ENCODE data around the gene SYT17. TPM values are rescaled to one million over a fixed set of nuclear protein-coding genes. Genes with fewer than 3 reads are reported as not detected.

SYT17 gene
- polyA plus RNA-seq, 2 donors, result 3.5 to 6.2 TPM

GRCh38 chr16:19284207-19284606, 116.2 kb downstream of the SYT17 start:
- Histone ChIP-seq H3K27me3 (ENCODE audit: control insufficient read depth in 1 of 2, insufficient read depth in 2 of 2, low read length in 2 of 2) (no peaks in the 10 kb centered on the region), H3K27ac (ENCODE audit: low read depth in 2 of 2, low read length in 1 of 2) (no peak overlapping the region), H3K9me3 (ENCODE audit: control insufficient read depth in 2 of 2, insufficient read depth in 1 of 2, low read depth in 1 of 2, low read length in 1 of 2) (no peaks in the 10 kb centered on the region), H3K36me3 (ENCODE audit: control insufficient read depth in 2 of 2, insufficient read depth in 2 of 2, low read length in 1 of 2) (no peaks in the 10 kb centered on the region), H3K4me1 (ENCODE audit: control insufficient read depth in 2 of 2, insufficient read depth in 2 of 2, low read length in 1 of 2) (peaks cover 0 to 2% of the 10 kb centered on the region in 2 donors), H3K4me3 (ENCODE audit: low read depth in 1 of 2, low read length in 2 of 2) (no peak overlapping the region)
- 22 to 26% methylated on average over 1 of the region's 1 CpG for WGBS, 2 donors

DNA sequence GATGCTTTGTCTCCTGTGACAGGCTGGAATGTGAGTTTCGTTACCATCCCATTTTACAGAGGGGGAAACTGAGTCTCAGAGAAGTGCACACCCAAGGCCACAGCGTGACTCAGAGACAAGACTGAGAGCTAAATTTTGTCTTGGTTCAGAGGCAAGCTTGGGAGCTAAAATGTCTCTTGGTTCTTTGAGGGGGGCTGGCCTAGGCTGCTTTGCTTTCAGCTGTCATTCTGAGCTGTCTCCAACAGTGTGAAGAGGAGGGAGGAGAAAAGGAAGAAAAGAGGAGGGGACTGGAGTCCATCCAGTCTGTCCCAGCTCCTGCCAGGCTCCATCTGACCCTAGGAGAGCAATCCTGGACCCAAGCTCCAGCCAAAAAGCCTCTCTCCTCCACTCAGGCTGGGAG, 117.4 kb downstream of the SYT17 start, which contains the start of gene CLEC19A:
TSS of gene CLEC19A (plus strand) at position 301 of the 400 bp plus-strand sequence. CDS start 121 bp downstream, outside the sequence.
- 74 to 76% methylated on average over 2 of the region's 2 CpGs for WGBS, 2 donors
- Histone ChIP-seq H3K36me3 (ENCODE audit: control insufficient read depth in 2 of 2, insufficient read depth in 2 of 2, low read length in 1 of 2) (no peaks in the 10 kb centered on the region), H3K4me3 (ENCODE audit: low read depth in 1 of 2, low read length in 2 of 2) (no peak within 1 kb of the TSS), H3K9me3 (ENCODE audit: control insufficient read depth in 2 of 2, insufficient read depth in 1 of 2, low read depth in 1 of 2, low read length in 1 of 2) (no peaks in the 10 kb centered on the region), H3K27me3 (ENCODE audit: control insufficient read depth in 1 of 2, insufficient read depth in 2 of 2, low read length in 2 of 2) (no peaks in the 10 kb centered on the region), H3K4me1 (ENCODE audit: control insufficient read depth in 2 of 2, insufficient read depth in 2 of 2, low read length in 1 of 2) (peaks cover 0 to 2% of the 10 kb centered on the region in 2 donors), H3K27ac (ENCODE audit: low read depth in 2 of 2, low read length in 1 of 2) (no peak within 1 kb of the TSS)

- peaks cover 2% of the 10 kb centered on the region in 2 donors for H3K4me1 ChIP-seq (ENCODE audit: control insufficient read depth in 2 of 2, insufficient read depth in 2 of 2, low read length in 1 of 2)
- H3K9me3 ChIP-seq (ENCODE audit: control insufficient read depth in 2 of 2, insufficient read depth in 1 of 2, low read depth in 1 of 2, low read length in 1 of 2), result no peaks in the 10 kb centered on the region
- 84 to 88% methylated on average over 2 of the region's 2 CpGs for WGBS, 2 donors
- no peak overlapping the region for H3K27ac ChIP-seq (ENCODE audit: low read depth in 2 of 2, low read length in 1 of 2)
- no peak overlapping the region for H3K4me3 ChIP-seq (ENCODE audit: low read depth in 1 of 2, low read length in 2 of 2)
- no peaks in the 10 kb centered on the region for H3K36me3 ChIP-seq (ENCODE audit: control insufficient read depth in 2 of 2, insufficient read depth in 2 of 2, low read length in 1 of 2)
- H3K27me3 ChIP-seq (ENCODE audit: control insufficient read depth in 1 of 2, insufficient read depth in 2 of 2, low read length in 2 of 2), result no peaks in the 10 kb centered on the region
These were observed 118.8 kb downstream of the SYT17 start for GRCh38 chr16:19286827-19287226.

- Histone ChIP-seq H3K27ac (ENCODE audit: low read depth in 2 of 2, low read length in 1 of 2) (no peak overlapping the region), H3K36me3 (ENCODE audit: control insufficient read depth in 2 of 2, insufficient read depth in 2 of 2, low read length in 1 of 2) (no peaks in the 10 kb centered on the region), H3K4me3 (ENCODE audit: low read depth in 1 of 2, low read length in 2 of 2) (no peak overlapping the region), H3K4me1 (ENCODE audit: control insufficient read depth in 2 of 2, insufficient read depth in 2 of 2, low read length in 1 of 2) (peaks cover 2% of the 10 kb centered on the region in 2 donors), H3K27me3 (ENCODE audit: control insufficient read depth in 1 of 2, insufficient read depth in 2 of 2, low read length in 2 of 2) (no peaks in the 10 kb centered on the region), H3K9me3 (ENCODE audit: control insufficient read depth in 2 of 2, insufficient read depth in 1 of 2, low read depth in 1 of 2, low read length in 1 of 2) (no peaks in the 10 kb centered on the region)
- 85 to 88% methylated on average over 4 of the region's 4 CpGs for WGBS, 2 donors
These were observed 119.2 kb downstream of the SYT17 start for GRCh38 chr16:19287241-19287640.

DNA sequence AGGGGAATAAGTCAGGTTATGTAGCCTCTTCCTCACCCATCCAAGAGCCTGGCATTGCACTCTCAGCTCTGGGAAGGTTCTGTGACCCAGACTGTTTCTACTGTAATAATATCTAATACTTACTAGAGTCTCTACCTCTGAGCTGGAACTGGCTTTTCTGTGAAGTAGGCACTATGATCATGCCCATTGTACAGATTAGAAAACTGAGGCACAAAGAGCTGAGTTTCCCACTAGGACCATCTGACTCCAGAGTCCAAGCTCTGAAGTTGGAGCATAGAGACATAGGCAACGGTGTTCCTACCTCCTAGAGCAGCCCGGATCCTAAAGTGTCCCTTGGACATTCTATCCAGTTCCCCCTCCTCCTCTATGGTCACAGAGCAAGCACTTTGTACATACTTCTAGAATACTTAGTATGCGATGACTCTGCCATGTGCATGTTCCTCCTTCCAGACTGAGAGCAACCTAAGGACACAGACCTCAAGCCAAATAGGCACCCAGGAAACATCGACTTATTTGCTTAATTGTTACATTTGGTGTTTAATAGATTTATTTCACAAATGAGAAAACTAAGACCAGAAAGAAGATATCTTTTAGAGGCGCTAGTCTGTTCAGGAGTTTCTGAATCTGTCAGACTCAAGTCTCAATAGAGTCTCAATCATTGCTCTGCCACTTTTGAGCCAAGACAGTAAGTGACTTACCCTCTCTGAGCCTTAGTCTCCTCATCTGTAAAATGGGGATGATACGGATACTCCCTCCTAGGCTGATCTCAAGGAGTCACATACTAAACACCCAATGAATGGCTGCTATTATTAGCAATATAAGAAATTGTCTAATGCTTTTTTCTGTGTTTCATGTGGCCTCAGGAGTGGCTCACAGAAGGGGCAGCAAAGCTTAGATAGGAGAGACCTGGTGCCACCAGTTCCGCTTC, 121.1 kb downstream of the SYT17 start:
- Histone ChIP-seq H3K27me3 (ENCODE audit: control insufficient read depth in 1 of 2, insufficient read depth in 2 of 2, low read length in 2 of 2) (no peaks in the 10 kb centered on the region), H3K4me3 (ENCODE audit: low read depth in 1 of 2, low read length in 2 of 2) (no peak overlapping the region), H3K27ac (ENCODE audit: low read depth in 2 of 2, low read length in 1 of 2) (no peak overlapping the region), H3K36me3 (ENCODE audit: control insufficient read depth in 2 of 2, insufficient read depth in 2 of 2, low read length in 1 of 2) (no peaks in the 10 kb centered on the region), H3K4me1 (ENCODE audit: control insufficient read depth in 2 of 2, insufficient read depth in 2 of 2, low read length in 1 of 2) (peaks cover 0 to 2% of the 10 kb centered on the region in 2 donors), H3K9me3 (ENCODE audit: control insufficient read depth in 2 of 2, insufficient read depth in 1 of 2, low read depth in 1 of 2, low read length in 1 of 2) (no peaks in the 10 kb centered on the region)
- WGBS, 2 donors, result 77 to 79% methylated on average over 7 of the region's 7 CpGs

DNA sequence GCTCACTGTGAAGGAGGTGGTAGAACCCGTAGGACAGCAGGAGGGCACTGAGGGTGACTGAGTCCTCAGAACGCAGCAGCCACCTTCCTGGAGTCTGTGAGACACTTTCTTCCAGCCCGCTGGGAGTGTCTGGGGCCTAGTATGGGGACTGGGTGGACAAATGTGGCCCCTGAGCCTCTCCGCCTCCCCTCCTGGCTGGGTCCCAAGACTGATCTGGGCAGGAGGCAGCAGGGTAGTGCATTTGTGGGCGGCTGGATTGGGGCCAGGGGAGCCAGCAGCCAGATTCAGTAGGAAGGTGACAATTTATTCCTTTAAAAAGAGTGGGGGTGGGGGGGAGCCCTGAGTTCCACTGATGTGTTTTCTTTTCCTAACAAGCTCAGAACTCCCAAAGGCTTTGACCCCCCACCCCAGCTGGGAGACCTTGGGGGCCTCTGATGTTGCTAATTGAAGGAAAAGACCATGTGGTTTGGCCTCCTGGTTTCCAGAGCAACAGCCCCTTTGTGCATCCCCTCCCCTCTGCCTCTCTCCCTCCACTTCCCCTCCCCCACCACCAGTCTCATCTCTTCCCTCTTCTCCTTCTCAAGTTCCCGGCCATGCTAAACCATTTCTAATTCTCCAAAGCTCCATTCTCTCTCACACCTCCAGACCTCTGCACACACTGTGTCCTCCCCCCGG, 121.9 kb downstream of the SYT17 start:
- 53 to 55% methylated on average over 7 of the region's 7 CpGs for WGBS, 2 donors
- no peak overlapping the region for H3K4me3 ChIP-seq (ENCODE audit: low read depth in 1 of 2, low read length in 2 of 2)
- H3K9me3 ChIP-seq (ENCODE audit: control insufficient read depth in 2 of 2, insufficient read depth in 1 of 2, low read depth in 1 of 2, low read length in 1 of 2), result no peaks in the 10 kb centered on the region
- H3K27me3 ChIP-seq (ENCODE audit: control insufficient read depth in 1 of 2, insufficient read depth in 2 of 2, low read length in 2 of 2), result no peaks in the 10 kb centered on the region
- H3K27ac ChIP-seq (ENCODE audit: low read depth in 2 of 2, low read length in 1 of 2), result no peak overlapping the region
- H3K36me3 ChIP-seq (ENCODE audit: control insufficient read depth in 2 of 2, insufficient read depth in 2 of 2, low read length in 1 of 2), result no peaks in the 10 kb centered on the region
- H3K4me1 ChIP-seq (ENCODE audit: control insufficient read depth in 2 of 2, insufficient read depth in 2 of 2, low read length in 1 of 2), result peaks cover 0 to 2% of the 10 kb centered on the region in 2 donors

DNA sequence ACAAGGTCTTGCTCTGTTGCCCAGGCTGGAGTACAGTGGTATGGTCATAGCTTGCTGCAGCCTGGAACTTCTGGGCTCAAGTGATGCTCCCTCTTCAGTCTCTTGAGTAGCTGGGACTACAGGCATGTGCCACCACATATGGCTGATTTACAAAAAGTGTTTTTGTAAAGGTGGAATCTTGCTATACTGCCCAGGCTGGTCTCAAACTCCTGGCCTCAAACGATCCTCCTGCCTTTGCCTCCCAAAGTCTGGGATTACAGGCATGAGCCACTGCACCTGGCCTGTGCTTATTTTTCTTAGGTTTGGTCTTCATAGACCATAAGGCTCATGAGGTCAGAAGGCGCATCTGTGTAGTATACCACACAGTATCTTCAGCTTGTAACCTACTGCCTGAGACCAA, 122.8 kb downstream of the SYT17 start:
- no peak overlapping the region for H3K4me3 ChIP-seq (ENCODE audit: low read depth in 1 of 2, low read length in 2 of 2)
- H3K36me3 ChIP-seq (ENCODE audit: control insufficient read depth in 2 of 2, insufficient read depth in 2 of 2, low read length in 1 of 2), result no peaks in the 10 kb centered on the region
- no peaks in the 10 kb centered on the region for H3K9me3 ChIP-seq (ENCODE audit: control insufficient read depth in 2 of 2, insufficient read depth in 1 of 2, low read depth in 1 of 2, low read length in 1 of 2)
- H3K27me3 ChIP-seq (ENCODE audit: control insufficient read depth in 1 of 2, insufficient read depth in 2 of 2, low read length in 2 of 2), result no peaks in the 10 kb centered on the region
- peaks cover 0 to 2% of the 10 kb centered on the region in 2 donors for H3K4me1 ChIP-seq (ENCODE audit: control insufficient read depth in 2 of 2, insufficient read depth in 2 of 2, low read length in 1 of 2)
- 70 to 74% methylated on average over 2 of the region's 2 CpGs for WGBS, 2 donors
- H3K27ac ChIP-seq (ENCODE audit: low read depth in 2 of 2, low read length in 1 of 2), result no peak overlapping the region

GRCh38 chr16:19291475-19291874, 123.4 kb downstream of the SYT17 start:
- Histone ChIP-seq H3K27me3 (ENCODE audit: control insufficient read depth in 1 of 2, insufficient read depth in 2 of 2, low read length in 2 of 2) (no peaks in the 10 kb centered on the region), H3K9me3 (ENCODE audit: control insufficient read depth in 2 of 2, insufficient read depth in 1 of 2, low read depth in 1 of 2, low read length in 1 of 2) (no peaks in the 10 kb centered on the region), H3K36me3 (ENCODE audit: control insufficient read depth in 2 of 2, insufficient read depth in 2 of 2, low read length in 1 of 2) (no peaks in the 10 kb centered on the region), H3K4me1 (ENCODE audit: control insufficient read depth in 2 of 2, insufficient read depth in 2 of 2, low read length in 1 of 2) (peaks cover 0 to 2% of the 10 kb centered on the region in 2 donors), H3K4me3 (ENCODE audit: low read depth in 1 of 2, low read length in 2 of 2) (no peak overlapping the region), H3K27ac (ENCODE audit: low read depth in 2 of 2, low read length in 1 of 2) (no peak overlapping the region)
- 25 to 31% methylated on average over 4 of the region's 4 CpGs for WGBS, 2 donors

GRCh38 chr16:19292186-19292585, 124.1 kb downstream of the SYT17 start:
- Histone ChIP-seq H3K27ac (ENCODE audit: low read depth in 2 of 2, low read length in 1 of 2) (no peak overlapping the region), H3K9me3 (ENCODE audit: control insufficient read depth in 2 of 2, insufficient read depth in 1 of 2, low read depth in 1 of 2, low read length in 1 of 2) (no peaks in the 10 kb centered on the region), H3K27me3 (ENCODE audit: control insufficient read depth in 1 of 2, insufficient read depth in 2 of 2, low read length in 2 of 2) (no peaks in the 10 kb centered on the region), H3K4me3 (ENCODE audit: low read depth in 1 of 2, low read length in 2 of 2) (no peak overlapping the region), H3K36me3 (ENCODE audit: control insufficient read depth in 2 of 2, insufficient read depth in 2 of 2, low read length in 1 of 2) (no peaks in the 10 kb centered on the region), H3K4me1 (ENCODE audit: control insufficient read depth in 2 of 2, insufficient read depth in 2 of 2, low read length in 1 of 2) (peaks cover 0 to 2% of the 10 kb centered on the region in 2 donors)
- WGBS, 2 donors, result 57 to 70% methylated on average over 5 of the region's 5 CpGs
